Placental pericyte (primary cell): ENCODE data around the gene TNFSF8. TPM values are rescaled to one million over a fixed set of nuclear protein-coding genes. Genes with fewer than 3 reads are reported as not detected.

ENCODE experiments used
- total RNA-seq: library from RNA; depleted of rRNA; stranded (reverse); fragments of >200 nt; gene quantifications from 2 replicates; pipeline ENCODE4 v1.2.3, GENCODE V29; 2012

The TNFSF8 gene, protein sequence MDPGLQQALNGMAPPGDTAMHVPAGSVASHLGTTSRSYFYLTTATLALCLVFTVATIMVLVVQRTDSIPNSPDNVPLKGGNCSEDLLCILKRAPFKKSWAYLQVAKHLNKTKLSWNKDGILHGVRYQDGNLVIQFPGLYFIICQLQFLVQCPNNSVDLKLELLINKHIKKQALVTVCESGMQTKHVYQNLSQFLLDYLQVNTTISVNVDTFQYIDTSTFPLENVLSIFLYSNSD
- total RNA-seq, result not detected in 2 replicates

DNA sequence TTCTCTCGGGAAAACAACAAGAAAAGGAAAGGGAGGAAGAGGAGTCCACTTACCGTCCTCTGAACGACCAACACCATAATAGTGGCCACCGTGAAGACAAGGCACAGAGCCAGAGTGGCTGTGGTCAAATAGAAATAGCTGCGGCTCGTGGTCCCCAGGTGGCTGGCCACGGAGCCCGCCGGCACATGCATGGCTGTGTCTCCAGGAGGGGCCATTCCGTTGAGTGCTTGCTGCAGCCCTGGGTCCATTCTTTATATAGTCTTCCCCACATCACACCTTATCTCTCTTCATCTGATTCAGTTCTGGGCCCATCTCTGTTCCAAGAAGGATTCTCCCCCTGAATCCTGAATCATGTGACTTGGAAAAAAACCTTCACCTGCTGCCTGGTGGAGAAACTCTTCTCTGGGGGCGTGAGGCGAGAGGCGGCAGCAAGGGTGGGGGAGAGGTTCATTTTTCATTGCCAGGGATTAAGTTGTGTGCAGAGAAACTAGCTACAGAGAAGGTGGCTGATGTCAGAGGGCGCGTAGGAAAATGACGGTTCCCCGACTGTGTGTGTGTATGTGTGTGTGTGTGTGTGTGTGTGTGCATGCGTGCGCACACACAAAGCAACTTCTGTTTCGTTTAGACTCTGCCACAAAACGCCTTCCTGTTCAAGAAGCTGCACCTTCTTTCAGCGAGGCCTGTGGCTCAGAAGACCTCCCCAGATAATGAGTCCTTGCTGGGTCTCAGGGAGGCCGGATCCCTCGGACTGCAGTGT, at the start of gene TNFSF8:
Gene TNFSF8 (minus strand): TSS at position 536 of the 757 bp plus-strand sequence. CDS start 288 bp downstream, at position 248.

Other genes starting within 250 kb of the TNFSF8 start
- gene TEX48, start 248.4 kb downstream of the TNFSF8 start, total RNA-seq, result not detected in 2 replicates
- 17.5 and 40.2 TPM in 2 replicates for gene TNFSF15, start 124.6 kb downstream of the TNFSF8 start, total RNA-seq
- 83.6 and 326 TPM in 2 replicates for gene TNC, start 187.6 kb upstream of the TNFSF8 start, total RNA-seq